Endothelial cell (in vitro differentiated cells): Measurements from ENCODE around the gene DNMT3B. TPM values are rescaled to one million over a fixed set of nuclear protein-coding genes. Genes with fewer than 3 reads are reported as not detected.

Experiments
- DNase-seq: peaks from one replicate; pipeline ENCODE4 v3.0.0; 2021; ENCODE audit warnings: low spot score
- H3K27ac Mint-ChIP-seq: one replicate; pipeline ENCODE4 v1.8.0; 2021; ENCODE audit warnings: mixed read lengths, inconsistent platforms; ENCODE audit not compliant: unreplicated experiment
- H3K27me3 Mint-ChIP-seq: one replicate; pipeline ENCODE4 v1.8.0; 2021; ENCODE audit warnings: mild to moderate bottlenecking, moderate library complexity, mixed read lengths, inconsistent platforms; ENCODE audit not compliant: unreplicated experiment
- H3K36me3 Mint-ChIP-seq: one replicate; pipeline ENCODE4 v1.8.0; 2021; ENCODE audit warnings: mild to moderate bottlenecking, low read depth, mixed read lengths, inconsistent platforms; ENCODE audit not compliant: unreplicated experiment
- H3K4me1 Mint-ChIP-seq: one replicate; pipeline ENCODE4 v1.8.0; 2021; ENCODE audit warnings: mild to moderate bottlenecking, mixed read lengths, inconsistent platforms; ENCODE audit not compliant: unreplicated experiment
- H3K4me3 Mint-ChIP-seq: one replicate; pipeline ENCODE4 v1.8.0; 2021; ENCODE audit warnings: mild to moderate bottlenecking, mixed read lengths, inconsistent platforms; ENCODE audit not compliant: unreplicated experiment
- H3K9me3 Mint-ChIP-seq: one replicate; pipeline ENCODE4 v1.8.0; 2021; ENCODE audit warnings: mixed read lengths, inconsistent platforms; ENCODE audit not compliant: unreplicated experiment
- total RNA-seq: library from RNA; stranded (reverse); fragmentation: NEBNext Ultra II Directional; extraction: Animal tissue kit (Norgen Biotek cat#: 25700); gene quantifications from one replicate; pipeline ENCODE4 v1.2.1, GENCODE V29; 2021; ENCODE audit not compliant: unreplicated experiment
- TF ChIP-seq, protein P1 (sequence below): fragments of 200-600 bp; sonication (generic); IDR thresholded peaks from one replicate; pipeline ENCODE4 v1.5.0; 2021; ENCODE audit warnings: antibody characterized with exemption; ENCODE audit not compliant: unreplicated experiment

DNMT3B gene
- total RNA-seq, 1 donor from 2014 or later = 77.9 TPM

DNA sequence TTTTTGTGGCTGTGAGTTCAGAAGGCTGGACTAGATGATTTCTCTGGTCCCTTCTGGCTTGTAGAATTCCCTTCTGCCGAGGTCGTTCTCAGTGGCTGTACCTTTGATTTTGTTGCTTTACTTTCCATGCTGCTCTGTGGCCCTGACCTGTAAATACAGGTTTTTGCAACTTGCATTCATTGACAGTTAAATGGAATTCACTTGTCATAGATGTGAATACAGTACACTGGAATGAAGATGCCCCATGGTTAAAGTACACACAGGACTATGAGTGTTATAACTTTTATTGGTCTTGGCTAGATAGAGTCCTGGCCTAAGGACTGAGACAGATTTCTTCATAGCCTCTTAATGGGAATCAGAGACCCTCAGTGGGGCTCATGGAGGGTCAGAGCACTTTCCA, 83.6 kb downstream of the DNMT3B start:
- Mint-ChIP-seq H3K36me3 (peaks cover 26% of the 10 kb centered on the region), H3K9me3 (no peaks in the 10 kb centered on the region), H3K27me3 (peaks cover 4% of the 10 kb centered on the region), H3K27ac (no peak overlapping the region), H3K4me1 (peaks cover 6% of the 10 kb centered on the region), H3K4me3 (no peak overlapping the region)
- TF ChIP-seq, protein P1, sequence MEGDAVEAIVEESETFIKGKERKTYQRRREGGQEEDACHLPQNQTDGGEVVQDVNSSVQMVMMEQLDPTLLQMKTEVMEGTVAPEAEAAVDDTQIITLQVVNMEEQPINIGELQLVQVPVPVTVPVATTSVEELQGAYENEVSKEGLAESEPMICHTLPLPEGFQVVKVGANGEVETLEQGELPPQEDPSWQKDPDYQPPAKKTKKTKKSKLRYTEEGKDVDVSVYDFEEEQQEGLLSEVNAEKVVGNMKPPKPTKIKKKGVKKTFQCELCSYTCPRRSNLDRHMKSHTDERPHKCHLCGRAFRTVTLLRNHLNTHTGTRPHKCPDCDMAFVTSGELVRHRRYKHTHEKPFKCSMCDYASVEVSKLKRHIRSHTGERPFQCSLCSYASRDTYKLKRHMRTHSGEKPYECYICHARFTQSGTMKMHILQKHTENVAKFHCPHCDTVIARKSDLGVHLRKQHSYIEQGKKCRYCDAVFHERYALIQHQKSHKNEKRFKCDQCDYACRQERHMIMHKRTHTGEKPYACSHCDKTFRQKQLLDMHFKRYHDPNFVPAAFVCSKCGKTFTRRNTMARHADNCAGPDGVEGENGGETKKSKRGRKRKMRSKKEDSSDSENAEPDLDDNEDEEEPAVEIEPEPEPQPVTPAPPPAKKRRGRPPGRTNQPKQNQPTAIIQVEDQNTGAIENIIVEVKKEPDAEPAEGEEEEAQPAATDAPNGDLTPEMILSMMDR = no peak
- no peak for DNase-seq

- peaks cover 22% of the 10 kb centered on the region for H3K36me3 Mint-ChIP-seq
These were observed 84.7 kb downstream of the DNMT3B start for GRCh38 chr20:32846852-32847251.

DNA sequence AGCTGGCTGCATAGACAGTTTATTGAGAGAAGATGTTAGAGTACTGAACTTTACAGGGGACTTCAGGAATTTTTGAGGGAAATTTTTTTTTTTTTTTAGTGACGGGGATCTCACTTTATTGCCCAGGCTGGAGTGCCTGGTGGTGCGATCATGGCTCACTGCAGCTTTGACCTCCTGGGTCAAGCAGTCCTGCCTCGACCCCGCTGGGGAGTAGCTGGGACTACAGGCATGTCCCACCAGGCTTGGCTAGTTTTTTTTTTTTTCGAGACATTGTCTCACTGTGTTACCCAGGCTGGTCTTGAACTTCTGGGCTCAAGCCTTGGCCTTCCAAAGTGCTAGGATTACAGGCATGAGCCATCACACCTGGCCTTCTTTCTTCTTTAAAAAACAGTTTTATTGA, 85.8 kb downstream of the DNMT3B start:
- TF ChIP-seq, protein P1 = no peak
- no peak for DNase-seq
- peak overlapping the region; percentile 52 for H3K4me3 Mint-ChIP-seq
- no peaks in the 10 kb centered on the region for H3K4me1 Mint-ChIP-seq
- no peaks in the 10 kb centered on the region for H3K9me3 Mint-ChIP-seq
- peak overlapping the region; percentile 65 for H3K27ac Mint-ChIP-seq
- no peaks in the 10 kb centered on the region for H3K27me3 Mint-ChIP-seq
- H3K36me3 Mint-ChIP-seq = peaks cover 21% of the 10 kb centered on the region

More at GRCh38 chr20:32846852-32847251, 84.7 kb downstream of the DNMT3B start:
- Mint-ChIP-seq H3K4me3 (no peak overlapping the region), H3K27ac (no peak overlapping the region), H3K4me1 (no peaks in the 10 kb centered on the region), H3K9me3 (no peaks in the 10 kb centered on the region), H3K27me3 (no peaks in the 10 kb centered on the region)
- TF ChIP-seq, protein P1 = no peak
- DNase-seq = no peak

- Mint-ChIP-seq H3K36me3 (peaks cover 21% of the 10 kb centered on the region), H3K4me3 (no peak overlapping the region), H3K9me3 (no peaks in the 10 kb centered on the region), H3K27ac (no peak overlapping the region), H3K27me3 (no peaks in the 10 kb centered on the region), H3K4me1 (no peaks in the 10 kb centered on the region)
- TF ChIP-seq, protein P1 = no peak
- no peak for DNase-seq
These were observed 86.7 kb downstream of the DNMT3B start for GRCh38 chr20:32848846-32849245.

DNA sequence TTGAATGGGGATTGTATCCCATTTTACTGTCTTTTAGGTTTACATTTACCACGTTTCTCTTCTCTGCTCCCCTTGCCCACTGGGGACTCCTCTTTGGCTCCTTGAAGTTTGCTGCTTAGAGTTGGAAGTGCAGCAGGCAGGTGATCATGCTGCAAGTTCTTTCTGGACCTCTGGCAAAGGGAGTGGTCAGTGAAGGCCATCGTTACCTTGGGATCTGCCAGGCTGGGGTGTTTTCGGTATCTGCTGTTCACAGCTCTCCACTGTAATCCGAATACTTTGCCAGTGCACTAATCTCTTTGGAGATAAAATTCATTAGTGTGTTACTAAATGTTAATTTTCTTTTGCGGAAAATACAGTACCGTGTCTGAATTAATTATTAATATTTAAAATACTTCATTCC, 87.4 kb downstream of the DNMT3B start:
- no peaks in the 10 kb centered on the region for H3K9me3 Mint-ChIP-seq
- H3K4me1 Mint-ChIP-seq = no peaks in the 10 kb centered on the region
- no peak overlapping the region for H3K27ac Mint-ChIP-seq
- peaks cover 21% of the 10 kb centered on the region for H3K36me3 Mint-ChIP-seq
- no peaks in the 10 kb centered on the region for H3K27me3 Mint-ChIP-seq
- no peak for DNase-seq
- no peak overlapping the region for H3K4me3 Mint-ChIP-seq
- TF ChIP-seq, protein P1 = no peak
